ENCODE measurements around the gene CLBA1. TPM values are rescaled to one million over a fixed set of nuclear protein-coding genes. Genes with fewer than 3 reads are reported as not detected.
A peak's percentile ranks its signal among the peaks of the same experiment; 100 is the strongest.

Gene CLBA1
- polyA plus RNA-seq, 1 of the 3 experiments (the other 2 are of a cell fraction), result 18.5 TPM

- Histone ChIP-seq H3K79me2 (ENCODE audit: insufficient read depth) (peaks cover 16% of the 10 kb centered on the region), H3K4me3 (ENCODE audit: low read depth in 2 of 2, low read length in 1 of 2) (0 out of 4 replicates have a peak overlapping the region, but pooled peaks of 1 of the 2 experiments have one; percentile 3), H3K27ac (ENCODE audit: low read depth in 2 of 2, low read length in 1 of 2) (peak overlapping the region; percentile 31 to 99; a peak in 3 of 4 replicates), H2AFZ (ENCODE audit: low read depth) (no peak overlapping the region), H3K4me1 (ENCODE audit: control insufficient read depth in 1 of 2, insufficient read depth in 2 of 2, low read depth in 1 of 2, low read length in 1 of 2) (peaks cover 19 to 30% of the 10 kb centered on the region in 2 experiments; a peak in 2 of 4 replicates), H3K9me3 (no peaks in the 10 kb centered on the region), H3F3A (replicated peaks; ENCODE audit: insufficient read depth) (peaks cover 60% of the 10 kb centered on the region), H3K27me3 (ENCODE audit: insufficient read depth) (no peaks in the 10 kb centered on the region), H3K4me2 (peak overlapping the region; percentile 53), H3K36me3 (replicated peaks in 1 of 2; ENCODE audit: control insufficient read depth in 1 of 2, insufficient read depth in 2 of 2, low read length in 1 of 2) (no peaks in the 10 kb centered on the region), H3K9me2 (no peaks in the 10 kb centered on the region), H3K9ac (peak overlapping the region; percentile 67), H4K20me1 (ENCODE audit: insufficient read depth) (no peaks in the 10 kb centered on the region)
- ChIA-PET POLR2A (no interaction called here), CTCF (interaction anchor here (0.9 to 6.6 kb wide), 3 partner anchors 18 to 51 kb away, joined by 3 to 63 read pairs (median 5); no protein-coding TSS in a partner anchor)
- DNase-seq, result no peak
- WGBS (ENCODE audit: low lambda C conversion rate), result 55% methylated on average over 16 of the region's 16 CpGs
- TF ChIP-seq RXRA (IDR thresholded peaks at IDR 0.05; ENCODE audit: borderline replicate concordance, low read depth), result no peak
- TF ChIP-seq NFIC (IDR thresholded peaks at IDR 0.05; ENCODE audit: borderline replicate concordance), result peak; percentile 51; the same call in 1 of the 2 replicates
- peak; percentile 50; the same call in 1 of the 2 replicates for TF ChIP-seq ELF1 (IDR thresholded peaks at IDR 0.05)
- TF ChIP-seq MAX (IDR thresholded peaks at IDR 0.05; ENCODE audit: low read depth), result peak; percentile 56; the same call in 1 of the 2 replicates
- no peak for TF ChIP-seq ZBTB33 (IDR thresholded peaks at IDR 0.05; ENCODE audit: borderline replicate concordance, low read depth)
- TF ChIP-seq RAD21 (IDR thresholded peaks at IDR 0.05; ENCODE audit: low read length), result no peak
- TF ChIP-seq RCOR1 (IDR thresholded peaks at IDR 0.05; ENCODE audit: low read length), result no peak
- peak; percentile 31; the same call in 1 of the 2 replicates for TF ChIP-seq POLR2AphosphoS5 (IDR thresholded peaks at IDR 0.05; ENCODE audit: low read depth, low read length)
- TF ChIP-seq FOSL2 (IDR thresholded peaks at IDR 0.05; ENCODE audit: borderline replicate concordance, low read depth), result peak; percentile 93
- 0 out of 2 replicates have a peak, but pooled peaks have one; percentile 51 for TF ChIP-seq FOXM1 (IDR thresholded peaks at IDR 0.05; ENCODE audit: low read depth)
- TF ChIP-seq, protein P1, sequence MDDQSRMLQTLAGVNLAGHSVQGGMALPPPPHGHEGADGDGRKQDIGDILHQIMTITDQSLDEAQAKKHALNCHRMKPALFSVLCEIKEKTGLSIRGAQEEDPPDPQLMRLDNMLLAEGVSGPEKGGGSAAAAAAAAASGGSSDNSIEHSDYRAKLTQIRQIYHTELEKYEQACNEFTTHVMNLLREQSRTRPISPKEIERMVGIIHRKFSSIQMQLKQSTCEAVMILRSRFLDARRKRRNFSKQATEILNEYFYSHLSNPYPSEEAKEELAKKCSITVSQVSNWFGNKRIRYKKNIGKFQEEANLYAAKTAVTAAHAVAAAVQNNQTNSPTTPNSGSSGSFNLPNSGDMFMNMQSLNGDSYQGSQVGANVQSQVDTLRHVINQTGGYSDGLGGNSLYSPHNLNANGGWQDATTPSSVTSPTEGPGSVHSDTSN (IDR thresholded peaks at IDR 0.05), result peak; percentile 35; the same call in 1 of the 2 replicates
- peak; percentile 72 for TF ChIP-seq TCF12 (IDR thresholded peaks at IDR 0.05)
- TF ChIP-seq EP300 (IDR thresholded peaks at IDR 0.05; ENCODE audit: borderline replicate concordance in 1 of 2, low read depth in 1 of 2, low read length in 1 of 2), result peak in 1 of 2 experiments; percentile 78; a peak in 2 of 4 replicates
- peak; percentile 85 for TF ChIP-seq JUND (IDR thresholded peaks at IDR 0.05)
Measured at GRCh38 chr14:105026033-105026785, 40.6 kb downstream of the CLBA1 start.
